Neutrophil (primary cell): Measurements from ENCODE around the gene SHF.

ENCODE experiments used
- H3K27ac ChIP-seq: fragments of 200-600 bp; sonication (generic); 2 replicates; pipeline ENCODE4 v1.5.1; 2016; ENCODE audit warnings: mild to moderate bottlenecking, moderate library complexity
- H3K27me3 ChIP-seq: fragments of 200-600 bp; sonication (generic); 2 replicates; pipeline ENCODE4 v1.6.0; 2016; ENCODE audit warnings: mild to moderate bottlenecking
- H3K36me3 ChIP-seq: fragments of 200-600 bp; sonication (generic); 2 replicates; pipeline ENCODE4 v1.5.1; 2017
- H3K4me1 ChIP-seq, 2 experiments: fragments of 200-600 bp in 1 of 2; sonication (generic) in 1 of 2; 1 replicate in 1 of 2; 2 replicates in 1 of 2; pipeline versions ENCODE4 v1.5.1 to v1.6.1; 2013 to 2016; ENCODE audit warnings: low read depth in 1 of 2, low read length in 1 of 2, mild to moderate bottlenecking in 1 of 2, moderate library complexity in 1 of 2; ENCODE audit not compliant: control insufficient read depth in 1 of 2, insufficient read depth in 1 of 2
- H3K4me3 ChIP-seq, 2 experiments: fragments of 200-600 bp in 1 of 2; sonication (generic) in 1 of 2; 1 replicate in 1 of 2; 2 replicates in 1 of 2; pipeline ENCODE4 v1.5.1; 2013 to 2016; ENCODE audit warnings: low read depth in 1 of 2, low read length in 1 of 2, mild to moderate bottlenecking in 1 of 2, moderate library complexity in 1 of 2
- H3K9me3 ChIP-seq: fragments of 200-600 bp; sonication (generic); 2 replicates; pipeline ENCODE4 v1.5.1; 2016
- CTCF ChIP-seq: fragments of 200-600 bp; sonication (generic); IDR thresholded peaks from 2 replicates; pipeline ENCODE4 v1.5.1; 2016; ENCODE audit warnings: antibody characterized with exemption

Gene SHF

GRCh38 chr15:45165536-45165935, 22.2 kb downstream of the SHF start:
- Histone ChIP-seq H3K27ac (no peak overlapping the region), H3K9me3 (no peaks in the 10 kb centered on the region), H3K36me3 (no peaks in the 10 kb centered on the region), H3K4me1 (peaks cover 0 to 9% of the 10 kb centered on the region in 2 experiments), H3K4me3 (no peak overlapping the region), H3K27me3 (no peaks in the 10 kb centered on the region)
- no peak for TF ChIP-seq CTCF

- Histone ChIP-seq H3K27me3 (no peaks in the 10 kb centered on the region), H3K4me1 (peaks cover 0 to 9% of the 10 kb centered on the region in 2 experiments), H3K4me3 (no peak overlapping the region), H3K9me3 (no peaks in the 10 kb centered on the region), H3K36me3 (no peaks in the 10 kb centered on the region), H3K27ac (no peak overlapping the region)
- TF ChIP-seq CTCF = no peak
Measured at GRCh38 chr15:45164914-45165313, 22.9 kb downstream of the SHF start.

DNA sequence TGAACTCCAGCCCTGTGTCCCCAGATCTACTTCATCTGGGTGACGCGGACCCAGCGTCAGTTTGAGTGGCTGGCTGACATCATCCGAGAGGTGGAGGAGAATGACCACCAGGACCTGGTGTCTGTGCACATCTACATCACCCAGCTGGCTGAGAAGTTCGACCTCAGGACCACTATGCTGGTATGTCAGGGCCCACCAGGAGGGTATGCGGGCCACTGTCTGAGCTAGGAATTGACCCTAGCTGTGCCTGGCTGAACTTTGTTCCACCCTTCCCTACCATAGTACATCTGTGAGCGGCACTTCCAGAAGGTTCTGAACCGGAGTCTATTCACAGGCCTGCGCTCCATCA, 24.3 kb downstream of the SHF start:
- Histone ChIP-seq H3K4me3 (no peak overlapping the region), H3K27ac (no peak overlapping the region), H3K36me3 (no peaks in the 10 kb centered on the region), H3K4me1 (peaks cover 0 to 9% of the 10 kb centered on the region in 2 experiments), H3K9me3 (no peaks in the 10 kb centered on the region), H3K27me3 (no peaks in the 10 kb centered on the region)
- TF ChIP-seq CTCF = no peak

- Histone ChIP-seq H3K4me1 (peaks cover 0 to 9% of the 10 kb centered on the region in 2 experiments), H3K27me3 (no peaks in the 10 kb centered on the region), H3K27ac (no peak overlapping the region), H3K4me3 (no peak overlapping the region), H3K36me3 (no peaks in the 10 kb centered on the region), H3K9me3 (no peaks in the 10 kb centered on the region)
- TF ChIP-seq CTCF = peak; percentile 34
Measured at GRCh38 chr15:45162771-45163507, 24.8 kb downstream of the SHF start.

- Histone ChIP-seq H3K9me3 (no peaks in the 10 kb centered on the region), H3K36me3 (no peaks in the 10 kb centered on the region), H3K27ac (no peak overlapping the region), H3K4me1 (peaks cover 0 to 8% of the 10 kb centered on the region in 2 experiments), H3K27me3 (no peaks in the 10 kb centered on the region), H3K4me3 (no peak overlapping the region)
- no peak for TF ChIP-seq CTCF
Measured at GRCh38 chr15:45161666-45162065, 26.1 kb downstream of the SHF start.
